ENCODE measurements around the gene TSHZ2. TPM values are rescaled to one million over a fixed set of nuclear protein-coding genes. Genes with fewer than 3 reads are reported as not detected.

TSHZ2 gene
- total RNA-seq, 1 donor from 2014 or later: 1.2 TPM

GRCh38 chr20:53053595-53053994, 81.4 kb downstream of the TSHZ2 start:
- no peak overlapping the region for H3K4me3 Mint-ChIP-seq (ENCODE audit: unreplicated experiment)

GRCh38 chr20:53055367-53056067, 83.4 kb downstream of the TSHZ2 start:
- no peak for FAIRE-seq
- H3K36me3 Mint-ChIP-seq (ENCODE audit: low read depth, unreplicated experiment): no peaks in the 10 kb centered on the region
- H2AFZ ChIP-seq (ENCODE audit: low read depth, low read length): no peak overlapping the region
- H3K27ac Mint-ChIP-seq (ENCODE audit: unreplicated experiment): no peak overlapping the region
- H3K4me1 ChIP-seq (ENCODE audit: insufficient read depth, low read length): no peaks in the 10 kb centered on the region
- no peak for DNase-seq (ENCODE audit: low read depth)
- TF ChIP-seq CTCF (IDR thresholded peaks at IDR 0.05; ENCODE audit: insufficient read depth, low read depth, low read length) (no peak), EZH2 (IDR thresholded peaks at IDR 0.05; ENCODE audit: insufficient read depth, low read length) (no peak)
- no peak overlapping the region for H3K4me2 ChIP-seq (ENCODE audit: low read length)
- H3K4me1 Mint-ChIP-seq (ENCODE audit: low read depth, unreplicated experiment): no peaks in the 10 kb centered on the region
- H4K20me1 ChIP-seq (ENCODE audit: insufficient read depth, low read length): no peaks in the 10 kb centered on the region
- no peak overlapping the region for H3K27ac ChIP-seq (ENCODE audit: low read depth, low read length)
- H3K27me3 Mint-ChIP-seq (ENCODE audit: low read depth, unreplicated experiment): peaks cover 3% of the 10 kb centered on the region
- H3K4me3 ChIP-seq (ENCODE audit: insufficient read depth, low read depth, low read length): no peak overlapping the region
- H3K9ac ChIP-seq (ENCODE audit: low read length): no peak overlapping the region
- no peaks in the 10 kb centered on the region for H3K36me3 ChIP-seq (ENCODE audit: insufficient read depth, low read length)
- H3K9me3 ChIP-seq (ENCODE audit: insufficient read depth, low read depth, low read length): no peaks in the 10 kb centered on the region
- no peaks in the 10 kb centered on the region for H3K79me2 ChIP-seq (ENCODE audit: insufficient read depth, low read length)
- H3K27me3 ChIP-seq (ENCODE audit: insufficient read depth, low read length): no peaks in the 10 kb centered on the region
- no peaks in the 10 kb centered on the region for H3K9me3 Mint-ChIP-seq (ENCODE audit: unreplicated experiment)
- H3K4me3 Mint-ChIP-seq (ENCODE audit: unreplicated experiment): no peak overlapping the region

More at GRCh38 chr20:53053595-53053994, 81.4 kb downstream of the TSHZ2 start:
- H3K9ac ChIP-seq (ENCODE audit: low read length): no peak overlapping the region
- no peak overlapping the region for H3K4me3 ChIP-seq (ENCODE audit: insufficient read depth, low read depth, low read length)
- no peaks in the 10 kb centered on the region for H4K20me1 ChIP-seq (ENCODE audit: insufficient read depth, low read length)
- H2AFZ ChIP-seq (ENCODE audit: low read depth, low read length): no peak overlapping the region
- Mint-ChIP-seq H3K27me3 (ENCODE audit: low read depth, unreplicated experiment) (peaks cover 3% of the 10 kb centered on the region), H3K27ac (ENCODE audit: unreplicated experiment) (no peak overlapping the region), H3K4me1 (ENCODE audit: low read depth, unreplicated experiment) (no peaks in the 10 kb centered on the region), H3K9me3 (ENCODE audit: unreplicated experiment) (no peaks in the 10 kb centered on the region), H3K36me3 (ENCODE audit: low read depth, unreplicated experiment) (no peaks in the 10 kb centered on the region)
- no peak for DNase-seq (ENCODE audit: low read depth)
- H3K9me3 ChIP-seq (ENCODE audit: insufficient read depth, low read depth, low read length): no peaks in the 10 kb centered on the region
- H3K27me3 ChIP-seq (ENCODE audit: insufficient read depth, low read length): no peaks in the 10 kb centered on the region
- no peak for TF ChIP-seq CTCF (IDR thresholded peaks at IDR 0.05; ENCODE audit: insufficient read depth, low read depth, low read length)
- no peak for TF ChIP-seq EZH2 (IDR thresholded peaks at IDR 0.05; ENCODE audit: insufficient read depth, low read length)
- no peak overlapping the region for H3K4me2 ChIP-seq (ENCODE audit: low read length)
- no peak overlapping the region for H3K27ac ChIP-seq (ENCODE audit: low read depth, low read length)
- no peak for FAIRE-seq
- H3K79me2 ChIP-seq (ENCODE audit: insufficient read depth, low read length): no peaks in the 10 kb centered on the region
- H3K4me1 ChIP-seq (ENCODE audit: insufficient read depth, low read length): no peaks in the 10 kb centered on the region
- no peaks in the 10 kb centered on the region for H3K36me3 ChIP-seq (ENCODE audit: insufficient read depth, low read length)

GRCh38 chr20:53057579-53057978, 85.4 kb downstream of the TSHZ2 start:
- Mint-ChIP-seq H3K4me3 (ENCODE audit: unreplicated experiment) (no peak overlapping the region), H3K9me3 (ENCODE audit: unreplicated experiment) (no peaks in the 10 kb centered on the region), H3K27ac (ENCODE audit: unreplicated experiment) (no peak overlapping the region), H3K27me3 (ENCODE audit: low read depth, unreplicated experiment) (peaks cover 3% of the 10 kb centered on the region), H3K4me1 (ENCODE audit: low read depth, unreplicated experiment) (no peaks in the 10 kb centered on the region), H3K36me3 (ENCODE audit: low read depth, unreplicated experiment) (no peaks in the 10 kb centered on the region)
- Histone ChIP-seq H3K4me1 (ENCODE audit: insufficient read depth, low read length) (no peaks in the 10 kb centered on the region), H3K4me2 (ENCODE audit: low read length) (no peak overlapping the region), H3K27ac (ENCODE audit: low read depth, low read length) (no peak overlapping the region), H3K4me3 (ENCODE audit: insufficient read depth, low read depth, low read length) (no peak overlapping the region), H4K20me1 (ENCODE audit: insufficient read depth, low read length) (no peaks in the 10 kb centered on the region), H2AFZ (ENCODE audit: low read depth, low read length) (no peak overlapping the region), H3K79me2 (ENCODE audit: insufficient read depth, low read length) (no peaks in the 10 kb centered on the region), H3K9me3 (ENCODE audit: insufficient read depth, low read depth, low read length) (no peaks in the 10 kb centered on the region), H3K27me3 (ENCODE audit: insufficient read depth, low read length) (no peaks in the 10 kb centered on the region), H3K36me3 (ENCODE audit: insufficient read depth, low read length) (no peaks in the 10 kb centered on the region), H3K9ac (ENCODE audit: low read length) (no peak overlapping the region)
- FAIRE-seq (no peak), DNase-seq (ENCODE audit: low read depth) (no peak)
- no peak for TF ChIP-seq EZH2 (IDR thresholded peaks at IDR 0.05; ENCODE audit: insufficient read depth, low read length)
- no peak for TF ChIP-seq CTCF (IDR thresholded peaks at IDR 0.05; ENCODE audit: insufficient read depth, low read depth, low read length)

Measured in astrocyte (in vitro differentiated cells and primary cell).